HG03432 (cell line): Measurements from ENCODE around the gene CD14.
"Not testable (repeated sequence)": the region's sequence is repeated elsewhere in the genome, so short reads cannot be mapped to it uniquely, and the experiment has no call there.

Experiments used
- ATAC-seq: cut with Tn5 transposase; IDR thresholded peaks from one replicate; pipeline ENCODE4 v1.9.1; 2021; ENCODE audit warnings: mild to moderate bottlenecking, moderate library complexity; ENCODE audit not compliant: unreplicated experiment

The CD14 gene

GRCh38 chr5:140596321-140596741 is 36.6 kb downstream of the CD14 start:
- no peak for ATAC-seq

- no peak for ATAC-seq
These were observed 37.3 kb downstream of the CD14 start for GRCh38 chr5:140595538-140596300.

- no peak for ATAC-seq
These were observed 38.8 kb downstream of the CD14 start for GRCh38 chr5:140594169-140594568.

GRCh38 chr5:140593070-140593469 is 39.9 kb downstream of the CD14 start:
- ATAC-seq: not testable (repeated sequence)

- no peak for ATAC-seq
These were observed 41.1 kb downstream of the CD14 start for GRCh38 chr5:140591747-140592372.

GRCh38 chr5:140590861-140591260 is 42.1 kb downstream of the CD14 start:
- no peak for ATAC-seq

- ATAC-seq: no peak
These were observed 44.5 kb downstream of the CD14 start for GRCh38 chr5:140588311-140589070.

- no peak for ATAC-seq
These were observed 45.5 kb downstream of the CD14 start for GRCh38 chr5:140587495-140587894.
